NCI-H2081 treated with DMSO at 0.1 percent for 48 hours (cell line): ENCODE data around the gene GRK3.
"Not testable (repeated sequence)": the region's sequence is repeated elsewhere in the genome, so short reads cannot be mapped to it uniquely, and the experiment has no call there.

Experiments
- DNase-seq: peaks from one replicate; lab custom pipeline; 2025; lab: John Stamatoyannopoulos, UW

The GRK3 gene

DNA sequence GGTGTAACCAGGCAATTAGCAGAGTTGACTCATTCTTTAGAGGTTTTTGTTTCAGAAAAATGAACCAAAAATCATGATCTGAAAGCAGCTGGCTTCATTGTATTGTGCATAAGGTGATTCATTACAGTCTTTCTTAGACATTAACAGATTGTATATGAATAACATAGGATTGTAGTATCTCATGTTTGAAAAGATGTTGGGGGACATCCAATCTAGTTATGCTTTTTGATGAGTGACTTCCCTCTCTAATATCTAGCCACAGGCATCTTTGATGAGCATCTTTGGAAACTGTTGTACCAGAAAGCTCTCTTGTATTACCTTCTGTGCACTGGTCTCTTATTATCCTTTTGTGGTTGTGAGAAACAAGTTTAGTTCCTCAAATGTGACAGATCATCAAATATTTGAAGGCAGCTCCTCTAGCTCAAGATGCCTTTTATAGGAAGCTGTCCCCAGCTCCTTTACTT lies 8.3 kb downstream of the GRK3 start:
- DNase-seq = no peak

- DNase-seq = no peak
Measured at GRCh38 chr22:25573841-25574240, 9.4 kb downstream of the GRK3 start.

GRCh38 chr22:25574736-25575135 lies 10.3 kb downstream of the GRK3 start:
- no peak for DNase-seq

GRCh38 chr22:25575674-25576392 lies 11.4 kb downstream of the GRK3 start:
- DNase-seq = not testable (repeated sequence)

DNA sequence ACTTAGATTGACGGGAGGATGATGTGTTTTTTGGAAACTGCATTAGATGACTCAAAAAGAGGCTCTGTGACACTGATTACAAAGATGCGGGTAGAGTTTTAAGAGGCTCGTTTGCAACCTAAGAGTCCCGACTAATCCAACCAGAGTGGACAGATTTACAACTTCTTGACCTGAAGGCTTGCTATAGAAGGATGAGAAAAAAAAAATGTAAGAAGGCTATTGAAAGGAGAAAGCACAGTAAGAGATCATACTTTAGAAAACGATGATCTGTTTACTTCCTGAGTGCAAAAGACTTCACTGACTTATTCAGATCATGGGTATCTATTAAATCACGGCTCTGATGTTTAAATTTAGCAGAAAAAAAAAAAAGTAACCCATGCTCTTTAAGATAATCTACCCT lies 17.0 kb downstream of the GRK3 start:
- not testable (repeated sequence) for DNase-seq

DNA sequence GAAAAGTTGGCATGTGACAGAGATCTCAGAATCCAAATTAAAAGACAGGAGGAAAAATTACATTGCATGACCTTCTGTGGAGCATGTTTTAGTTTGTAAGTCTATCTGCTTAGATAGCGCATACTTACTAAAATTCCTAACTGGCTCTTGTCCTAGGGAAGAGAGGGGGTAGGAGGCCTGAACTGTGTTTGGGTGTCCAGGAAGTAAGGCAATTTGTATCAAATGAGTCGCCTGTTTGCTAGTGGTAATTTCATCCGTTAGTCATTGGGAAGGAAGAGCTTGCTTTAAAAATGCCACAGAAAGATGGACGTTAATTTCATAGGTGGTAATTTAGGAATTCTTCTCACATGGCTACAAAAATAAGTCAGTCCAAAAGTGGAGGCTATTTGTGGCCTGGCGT lies 18.5 kb downstream of the GRK3 start:
- no peak for DNase-seq

DNA sequence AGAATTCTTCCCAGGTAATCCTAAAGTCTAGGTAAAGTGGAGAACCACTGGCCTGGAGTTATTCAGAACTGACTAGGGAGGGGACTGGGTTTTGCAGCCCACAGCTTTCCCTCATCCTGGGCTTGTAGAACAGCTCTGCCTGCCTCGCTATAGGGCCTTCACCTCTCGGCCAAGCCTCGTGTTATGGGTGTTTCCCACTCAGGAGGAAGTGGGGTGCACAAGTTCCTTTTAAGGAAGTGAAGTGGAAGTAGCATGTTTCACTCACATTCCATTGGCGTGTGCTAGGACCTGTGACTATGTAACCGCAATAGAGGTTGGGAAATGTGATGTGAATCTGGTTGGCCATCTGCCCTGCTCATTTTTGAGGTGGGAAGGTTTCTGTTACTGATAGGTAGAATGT lies 20.5 kb downstream of the GRK3 start:
- not testable (repeated sequence) for DNase-seq

GRCh38 chr22:25589664-25590063 lies 25.2 kb downstream of the GRK3 start:
- not testable (repeated sequence) for DNase-seq

DNA sequence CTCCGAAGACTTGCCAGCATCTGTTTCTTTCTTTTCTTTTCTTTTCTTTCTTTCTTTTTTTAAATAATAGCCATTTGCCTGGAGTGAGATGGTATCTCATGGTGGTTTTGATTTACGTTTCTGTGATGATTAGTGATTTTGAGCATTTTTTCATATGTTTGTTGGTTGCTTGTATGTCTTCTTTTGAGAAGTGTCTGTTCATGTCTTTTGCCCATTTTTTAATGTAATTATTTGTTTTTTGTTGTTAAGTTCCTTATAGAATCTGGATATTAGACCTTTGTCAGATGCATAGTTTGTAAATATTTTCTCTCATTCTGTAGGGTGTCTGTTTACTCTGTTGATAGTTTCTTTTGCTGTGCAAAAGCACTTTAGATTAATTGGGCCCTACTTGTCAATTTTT lies 28.8 kb downstream of the GRK3 start:
- not testable (repeated sequence) for DNase-seq

GRCh38 chr22:25598609-25599008 lies 34.1 kb downstream of the GRK3 start:
- DNase-seq = no peak

- DNase-seq = no peak
Measured at GRCh38 chr22:25602445-25602844, 38.0 kb downstream of the GRK3 start.

DNA sequence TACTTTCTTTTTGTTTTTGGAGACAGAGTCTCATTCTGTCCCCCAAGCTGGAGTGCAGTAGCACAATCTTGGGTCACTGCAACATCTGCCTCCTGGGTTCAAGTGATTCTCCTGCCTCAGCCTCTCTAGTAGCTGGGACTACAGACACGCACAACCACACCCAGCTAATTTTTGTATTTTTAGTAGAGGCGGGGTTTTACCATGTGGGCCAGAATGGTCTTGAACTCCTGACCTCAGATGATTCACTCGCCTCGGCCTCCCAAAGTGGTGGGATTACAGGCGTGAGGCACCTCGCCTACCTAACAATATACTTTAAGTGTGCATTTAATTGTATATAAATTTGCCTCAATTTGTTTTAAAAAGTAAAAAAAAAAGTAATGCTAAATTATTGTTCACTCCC lies 38.4 kb downstream of the GRK3 start:
- DNase-seq = no peak

DNA sequence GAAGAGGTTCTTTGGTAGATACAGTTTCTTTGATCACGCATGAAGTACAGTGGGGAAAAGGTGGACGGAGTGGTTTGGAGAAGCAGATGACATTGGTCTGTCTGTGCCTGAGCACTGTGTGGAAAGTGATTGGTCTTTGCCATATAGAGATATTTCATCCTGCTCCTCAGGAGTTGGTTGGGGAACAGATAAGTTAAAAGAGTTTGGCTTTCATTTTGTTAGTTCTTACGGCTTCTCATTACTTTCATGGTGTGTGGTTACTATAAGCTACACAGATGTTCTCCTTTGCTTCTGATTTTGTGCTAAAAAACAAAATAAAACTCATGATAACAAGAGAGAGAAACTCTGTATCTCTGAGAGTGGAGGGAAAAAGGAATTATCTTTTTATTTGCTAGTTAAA lies 40.7 kb downstream of the GRK3 start:
- DNase-seq = not testable (repeated sequence)

DNA sequence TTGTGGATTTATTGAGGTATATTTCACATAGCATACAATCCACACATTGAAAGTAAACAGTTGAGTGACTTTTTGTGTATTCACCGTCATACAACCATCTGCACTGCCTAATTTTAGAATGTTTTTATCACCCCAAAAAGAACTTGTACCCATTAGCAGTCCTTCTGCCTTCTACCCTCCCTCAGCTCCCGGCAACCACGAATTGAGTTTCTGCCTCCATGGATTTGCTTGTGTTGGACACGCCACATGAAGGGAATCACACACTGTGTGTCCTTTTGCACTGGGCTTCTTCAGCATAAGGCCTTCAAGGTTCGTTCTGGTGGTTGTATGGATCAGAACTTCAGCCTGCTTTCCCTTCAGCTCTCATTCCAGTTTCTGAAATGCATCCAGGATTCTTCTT lies 41.1 kb downstream of the GRK3 start:
- DNase-seq = not testable (repeated sequence)

DNA sequence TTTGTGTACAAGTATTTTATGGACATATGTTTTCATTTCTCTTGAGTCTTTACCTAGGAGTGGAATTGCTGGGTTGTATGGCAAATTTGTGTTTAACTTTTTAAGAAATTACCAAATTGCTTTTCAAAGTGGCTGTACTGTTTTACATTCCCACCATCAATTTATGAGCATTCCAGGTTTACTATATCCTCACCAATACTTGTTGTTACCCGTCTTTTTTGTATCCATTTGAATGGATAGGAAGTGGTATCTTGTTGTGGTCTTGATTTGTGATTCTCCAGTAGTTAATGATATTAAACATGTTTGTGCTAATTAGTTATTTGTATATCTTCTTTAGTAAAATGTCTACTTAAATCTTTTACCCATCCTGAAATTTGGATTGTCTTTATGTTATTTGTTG lies 46.8 kb downstream of the GRK3 start:
- DNase-seq = not testable (repeated sequence)

- not testable (repeated sequence) for DNase-seq
Measured at GRCh38 chr22:25613131-25613530, 48.7 kb downstream of the GRK3 start.

DNA sequence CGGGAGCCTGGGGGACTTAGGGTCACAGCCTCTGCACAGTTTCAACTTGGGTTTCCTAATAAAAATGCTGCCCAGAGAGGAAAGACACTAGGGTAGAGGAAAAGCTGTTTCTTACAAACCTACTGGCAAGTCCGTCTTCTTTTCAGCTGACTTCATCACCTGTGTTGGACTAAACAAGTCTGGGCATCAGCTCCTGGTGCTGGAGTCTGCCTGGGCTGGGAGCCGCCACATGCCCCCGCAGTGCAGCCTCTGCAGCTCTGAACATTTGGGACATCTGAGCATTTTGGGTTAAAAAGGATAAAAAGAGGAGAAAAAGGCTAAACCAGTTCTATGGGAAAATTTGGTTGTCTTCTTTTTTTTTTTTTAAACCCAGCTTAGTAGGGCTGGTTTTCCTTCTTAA lies 49.1 kb downstream of the GRK3 start:
- DNase-seq = not testable (repeated sequence)

DNA sequence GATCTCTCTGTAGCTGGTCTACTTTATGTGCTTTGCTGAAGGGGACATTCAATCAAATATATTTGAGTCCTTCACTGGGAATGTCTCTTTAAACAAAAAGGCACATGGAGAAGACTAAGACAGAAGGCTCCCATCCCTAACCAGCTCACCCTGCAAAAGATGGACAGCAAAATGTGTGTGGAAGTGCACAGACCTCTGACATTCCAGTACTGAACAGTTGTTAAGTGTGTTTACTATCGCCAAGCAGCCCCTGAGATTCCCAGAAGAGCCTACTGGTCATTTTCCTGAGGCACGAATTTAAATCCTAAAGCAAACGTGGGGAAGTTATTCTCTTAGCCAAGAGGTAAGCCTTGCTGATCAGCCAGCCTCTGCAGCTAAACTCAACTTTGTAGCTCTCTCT lies 50.3 kb downstream of the GRK3 start:
- DNase-seq = not testable (repeated sequence)

DNA sequence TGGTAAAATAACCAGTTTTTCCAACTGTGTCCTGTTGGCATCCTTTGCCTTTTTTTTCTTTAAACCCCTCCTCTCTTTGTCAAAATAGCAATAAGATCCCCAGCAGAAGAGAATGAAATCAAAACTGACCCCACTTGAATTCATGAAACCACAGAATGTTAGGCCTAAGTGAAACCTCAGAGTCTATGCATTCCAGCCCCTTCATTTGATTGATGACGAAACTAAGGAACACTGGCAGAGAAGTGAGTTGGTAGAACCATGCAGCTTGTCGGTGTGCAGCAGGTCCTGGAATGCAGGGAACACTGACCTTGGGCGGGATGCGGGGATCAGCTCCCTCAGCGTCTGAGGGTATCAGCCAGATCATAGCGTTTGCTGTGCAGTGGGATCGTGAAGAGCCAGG lies 57.5 kb downstream of the GRK3 start:
- no peak for DNase-seq

GRCh38 chr22:25623310-25623734 lies 58.8 kb downstream of the GRK3 start:
- no peak for DNase-seq

DNA sequence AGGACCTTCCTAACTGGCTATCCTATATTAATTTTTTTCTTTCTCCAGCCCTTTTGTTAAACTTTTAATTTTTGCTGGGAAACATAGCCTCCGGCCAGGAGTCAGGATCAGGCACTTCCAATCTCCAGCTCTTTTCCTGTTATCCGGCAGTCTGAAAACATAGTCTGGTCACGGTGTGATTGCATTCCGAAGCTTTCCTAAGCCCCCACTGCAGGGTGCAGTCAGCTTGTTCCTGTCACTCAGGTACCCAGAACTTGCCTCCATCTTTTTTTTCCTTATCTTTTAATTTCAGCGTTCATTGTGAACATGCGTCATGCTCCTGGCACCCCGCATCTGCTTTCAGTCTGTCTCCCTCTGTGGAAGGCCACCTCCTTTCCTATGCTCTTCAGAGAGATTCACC lies 59.4 kb downstream of the GRK3 start:
- DNase-seq = no peak

GRCh38 chr22:25624476-25624875 lies 60.0 kb downstream of the GRK3 start:
- DNase-seq = no peak

GRCh38 chr22:25625747-25626623 lies 61.5 kb downstream of the GRK3 start:
- DNase-seq = not testable (repeated sequence)
